ENCODE data around the gene DGKH.
"Not testable (repeated sequence)": the region's sequence is repeated elsewhere in the genome, so short reads cannot be mapped to it uniquely, and the experiment has no call there.

DGKH gene

DNA sequence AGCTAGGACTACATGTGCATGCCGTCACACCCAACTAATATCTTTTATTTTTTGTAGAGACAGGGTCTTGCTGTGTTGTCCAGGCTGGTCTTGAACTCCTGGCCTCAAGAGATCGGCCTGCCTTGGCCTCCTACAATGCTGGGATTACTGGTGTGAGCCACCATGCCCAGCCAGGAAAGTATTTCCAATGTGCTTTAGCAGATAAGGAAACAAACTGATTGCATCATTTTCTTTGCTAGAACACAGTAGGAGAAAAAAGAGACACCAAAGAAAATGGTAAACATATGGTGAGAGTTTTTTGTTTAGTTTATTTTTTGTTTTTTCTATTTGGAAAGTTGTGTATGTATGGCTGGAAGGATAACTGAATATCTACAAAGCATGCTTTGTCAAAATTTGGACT is 176.6 kb downstream of the DGKH start:
- DNase-seq (ENCODE audit: low read depth in 3 of 3) = no peak

DNA sequence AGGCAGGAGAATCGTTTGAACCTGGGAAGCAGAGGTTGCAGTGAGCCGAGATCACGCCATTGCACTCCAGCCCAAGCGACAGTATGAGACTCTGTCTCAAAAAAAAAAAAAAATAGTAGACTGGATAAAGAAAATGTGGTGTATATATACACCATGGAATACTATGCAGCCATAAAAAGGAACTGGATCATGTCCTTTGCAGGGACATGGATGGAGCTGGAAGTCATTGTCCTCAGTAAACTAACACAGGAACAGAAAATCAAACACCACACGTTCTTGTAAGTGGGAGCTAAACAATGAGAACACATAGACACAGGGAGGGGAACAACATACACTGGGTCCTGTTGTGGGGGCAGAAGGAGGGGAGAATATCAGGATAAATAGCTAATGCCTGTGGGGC is 178.3 kb downstream of the DGKH start:
- DNase-seq (ENCODE audit: low read depth in 3 of 3) = not testable (repeated sequence)

DNA sequence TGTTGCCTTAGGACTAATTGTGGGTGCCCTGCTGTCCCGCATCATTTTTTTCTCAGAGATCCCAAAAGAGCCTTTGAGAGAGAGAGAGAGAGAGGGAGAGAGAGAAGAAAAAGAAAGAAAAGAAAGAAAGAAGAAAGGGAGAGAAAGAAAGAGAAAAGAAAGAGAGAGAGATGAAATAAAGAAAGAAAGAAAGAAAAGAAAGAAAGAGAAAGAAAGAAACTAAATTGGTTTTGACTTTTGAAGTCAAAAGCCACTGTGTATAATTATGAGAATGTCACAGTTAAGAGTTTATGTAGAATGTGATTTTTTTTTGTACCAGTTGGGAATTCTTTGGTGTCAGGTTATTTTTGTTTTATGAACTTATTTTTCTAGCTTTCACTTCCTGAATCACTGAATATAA is 180.1 kb downstream of the DGKH start:
- no peak for DNase-seq (ENCODE audit: low read depth in 3 of 3)

DNA sequence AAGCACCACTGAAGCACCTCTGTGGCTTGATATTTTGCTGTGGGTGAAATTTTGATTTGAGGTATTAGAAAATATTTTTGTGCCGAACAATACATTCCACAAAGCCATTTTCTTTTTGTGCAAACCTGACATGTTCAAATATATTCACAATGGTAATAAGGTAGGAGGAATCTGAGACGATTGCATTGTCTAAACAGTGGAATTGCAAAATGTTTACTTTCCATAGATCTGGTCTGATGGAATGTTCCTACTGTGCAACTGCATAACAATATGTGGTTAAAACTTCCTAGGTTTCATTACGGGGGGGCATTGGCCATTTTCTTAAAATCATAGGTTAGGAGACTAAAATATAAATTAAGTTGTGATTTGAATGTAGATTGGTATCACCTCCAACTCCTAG is 180.8 kb downstream of the DGKH start:
- no peak for DNase-seq (ENCODE audit: low read depth in 3 of 3)

DNA sequence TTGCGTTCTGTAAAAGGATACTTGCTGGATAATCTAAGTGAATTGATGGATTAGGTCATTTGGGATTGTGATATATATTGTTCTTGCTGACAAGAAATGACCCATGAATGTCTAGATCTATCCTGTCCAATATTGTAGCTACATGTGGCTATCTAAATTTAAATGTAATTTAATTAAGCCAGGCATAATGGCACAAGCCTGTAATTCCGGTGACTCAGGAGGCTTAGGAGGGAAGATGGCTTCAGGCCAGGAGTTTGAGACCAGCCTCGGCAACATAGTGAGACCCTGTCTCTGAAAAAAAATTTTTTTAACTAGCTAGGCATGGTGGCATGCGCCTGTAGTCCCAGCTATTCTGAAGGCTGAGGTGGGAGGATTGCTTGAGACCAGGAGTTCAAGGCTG is 184.2 kb downstream of the DGKH start:
- no peak for DNase-seq (ENCODE audit: low read depth in 3 of 3)

DNA sequence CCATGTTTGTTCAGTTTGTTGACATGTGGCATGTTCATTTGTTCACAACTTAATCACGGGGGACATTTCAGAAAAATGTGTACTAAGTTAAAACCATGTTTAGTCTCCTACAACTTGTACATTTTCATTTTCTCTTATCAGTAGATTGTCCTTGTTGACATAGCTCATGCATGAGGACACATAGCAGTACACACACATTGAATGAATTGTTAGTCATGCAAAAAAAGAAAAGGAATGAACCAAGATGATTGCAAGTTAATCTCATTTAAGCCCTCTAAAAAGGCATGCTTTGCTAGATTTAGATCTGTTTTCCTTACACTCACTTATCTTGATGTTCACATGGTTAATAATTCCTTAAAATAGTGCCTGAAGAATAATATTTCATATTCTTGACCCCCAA is 185.3 kb downstream of the DGKH start:
- no peak for DNase-seq (ENCODE audit: low read depth in 3 of 3)

DNA sequence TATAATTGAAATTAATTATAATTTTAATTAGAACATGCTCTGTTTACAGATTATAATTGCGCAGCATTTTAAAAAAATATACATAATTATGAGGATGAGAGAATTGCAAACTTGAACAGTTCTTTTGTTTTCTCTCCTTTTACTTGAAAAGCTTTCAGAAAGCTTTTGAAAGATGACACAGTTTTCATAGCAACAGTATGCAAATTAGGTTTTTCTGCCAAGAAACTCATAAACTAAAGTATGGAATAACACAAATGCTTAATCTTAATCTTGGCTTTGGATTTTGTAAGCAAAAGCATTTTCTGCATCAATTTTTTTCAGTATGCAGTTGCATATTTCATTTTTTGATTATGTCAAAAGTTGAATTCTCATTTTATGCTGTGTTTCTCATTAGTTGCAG is 190.7 kb downstream of the DGKH start:
- no peak for DNase-seq (ENCODE audit: low read depth in 3 of 3)

DNA sequence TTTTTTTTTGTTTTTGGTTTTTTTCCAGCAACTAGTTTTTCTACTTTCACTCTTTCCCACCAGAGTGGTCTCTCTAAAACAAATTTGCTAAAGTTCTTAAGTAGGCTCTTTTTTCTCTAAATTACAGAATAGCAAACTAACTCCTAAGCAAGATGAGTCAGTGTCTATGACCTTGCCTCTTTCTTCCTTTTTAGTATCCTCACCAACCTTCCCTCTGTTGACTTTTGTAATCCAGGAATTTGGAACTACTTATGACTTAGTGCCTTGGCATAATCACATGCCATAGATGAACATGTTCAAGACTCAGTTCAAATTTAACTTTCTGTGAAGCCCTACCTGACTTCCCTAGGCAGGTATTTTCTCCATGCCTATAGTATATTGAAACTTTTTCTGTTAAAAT is 191.2 kb downstream of the DGKH start:
- no peak for DNase-seq (ENCODE audit: low read depth in 3 of 3)

DNA sequence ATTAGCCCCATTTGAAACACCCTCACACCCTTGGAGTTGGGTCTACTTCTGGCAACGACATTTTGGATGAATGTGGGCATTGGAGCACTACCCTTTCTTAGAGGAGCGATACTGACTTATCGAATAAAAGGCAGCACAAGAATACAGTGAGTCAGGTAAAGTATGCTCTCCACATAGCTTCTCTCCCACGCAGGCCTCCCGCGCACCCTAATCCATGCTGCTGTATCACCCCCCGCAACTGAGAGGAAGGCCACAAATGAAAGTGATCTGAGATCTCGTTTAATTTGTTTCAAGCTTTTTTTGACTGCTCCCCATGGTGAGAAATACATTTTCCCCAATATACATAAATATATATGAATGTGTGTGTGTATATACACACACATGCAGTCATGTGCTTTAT is 198.1 kb downstream of the DGKH start:
- no peak for DNase-seq (ENCODE audit: low read depth in 3 of 3)

DNA sequence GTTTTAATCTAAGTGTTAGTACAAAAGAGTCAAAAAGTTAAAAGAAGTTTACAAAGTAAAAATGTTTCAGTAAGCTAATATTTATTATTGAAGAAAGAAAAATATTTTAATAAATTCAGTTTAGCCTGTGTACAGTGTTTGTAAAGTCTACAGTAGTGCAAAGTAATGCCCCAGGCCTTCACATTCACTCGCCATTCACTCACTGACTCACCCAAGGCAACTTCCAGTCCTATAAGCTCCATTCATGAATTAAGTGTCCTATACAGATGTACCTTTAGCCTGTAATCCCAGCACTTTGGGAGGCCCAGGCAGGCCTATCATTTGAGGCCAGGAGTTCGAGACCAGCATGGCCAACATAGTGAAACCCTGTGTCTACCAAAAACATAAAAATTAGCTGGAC is 199.4 kb downstream of the DGKH start:
- no peak for DNase-seq (ENCODE audit: low read depth in 3 of 3)

DNA sequence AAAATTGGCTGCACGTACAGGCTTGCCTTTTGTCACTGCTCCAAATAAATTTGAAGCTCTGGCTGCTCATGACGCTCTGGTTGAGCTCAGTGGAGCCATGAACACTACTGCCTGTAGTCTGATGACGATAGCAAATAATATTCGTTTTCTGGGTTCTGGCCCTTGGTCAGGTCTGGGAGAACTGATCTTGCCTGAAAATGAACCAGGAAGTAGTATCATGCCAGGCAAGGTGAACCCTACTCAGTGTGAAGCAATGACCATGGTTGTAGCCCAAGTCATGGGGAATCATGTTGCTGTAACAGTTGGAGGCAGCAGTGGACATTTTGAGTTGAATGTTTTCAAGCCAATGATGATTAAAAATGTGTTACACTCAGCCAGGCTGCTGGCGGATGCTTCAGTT is 207.4 kb downstream of the DGKH start:
- no peak for DNase-seq (ENCODE audit: low read depth in 3 of 3)

DNA sequence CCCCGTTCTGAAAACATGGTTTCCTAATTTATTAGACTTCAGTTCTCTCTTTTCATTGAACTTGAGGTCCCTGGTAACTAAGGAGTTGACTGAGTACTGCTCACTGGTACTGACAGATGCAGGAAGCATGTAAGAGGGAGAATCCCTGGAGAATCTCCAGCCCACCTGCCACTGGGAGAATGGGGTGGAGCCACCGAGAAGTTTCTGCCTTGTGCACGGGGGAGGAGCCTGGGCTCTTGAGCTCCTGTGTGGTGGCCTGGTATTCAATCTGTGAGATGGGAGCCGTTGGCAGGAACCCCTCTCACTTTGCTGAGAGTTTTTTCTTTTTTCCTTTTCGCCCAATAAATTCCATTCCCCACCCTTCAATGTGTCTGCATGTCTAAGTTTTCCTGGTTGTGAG is 210.3 kb downstream of the DGKH start:
- no peak for DNase-seq (ENCODE audit: low read depth in 3 of 3)

DNA sequence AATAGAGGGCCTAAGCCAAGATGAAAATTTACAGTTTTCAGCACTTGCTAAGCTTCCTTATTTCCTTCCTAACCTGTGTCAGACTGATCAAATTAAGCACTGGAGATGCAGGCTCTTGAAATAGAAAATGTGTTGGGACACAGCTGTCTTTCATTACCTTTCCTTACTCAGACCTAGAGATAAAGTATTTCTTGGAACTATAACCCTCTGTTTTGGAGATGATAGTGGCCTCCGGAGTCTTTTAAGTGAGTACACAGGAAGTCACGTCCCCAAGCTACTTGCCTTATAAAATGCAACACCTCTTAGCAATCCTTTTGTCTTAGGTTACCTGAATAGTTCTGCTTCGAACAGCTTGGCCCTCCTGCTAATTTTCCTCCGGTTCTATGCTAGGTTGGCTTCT is 211.1 kb downstream of the DGKH start:
- no peak for DNase-seq (ENCODE audit: low read depth in 3 of 3)

DNA sequence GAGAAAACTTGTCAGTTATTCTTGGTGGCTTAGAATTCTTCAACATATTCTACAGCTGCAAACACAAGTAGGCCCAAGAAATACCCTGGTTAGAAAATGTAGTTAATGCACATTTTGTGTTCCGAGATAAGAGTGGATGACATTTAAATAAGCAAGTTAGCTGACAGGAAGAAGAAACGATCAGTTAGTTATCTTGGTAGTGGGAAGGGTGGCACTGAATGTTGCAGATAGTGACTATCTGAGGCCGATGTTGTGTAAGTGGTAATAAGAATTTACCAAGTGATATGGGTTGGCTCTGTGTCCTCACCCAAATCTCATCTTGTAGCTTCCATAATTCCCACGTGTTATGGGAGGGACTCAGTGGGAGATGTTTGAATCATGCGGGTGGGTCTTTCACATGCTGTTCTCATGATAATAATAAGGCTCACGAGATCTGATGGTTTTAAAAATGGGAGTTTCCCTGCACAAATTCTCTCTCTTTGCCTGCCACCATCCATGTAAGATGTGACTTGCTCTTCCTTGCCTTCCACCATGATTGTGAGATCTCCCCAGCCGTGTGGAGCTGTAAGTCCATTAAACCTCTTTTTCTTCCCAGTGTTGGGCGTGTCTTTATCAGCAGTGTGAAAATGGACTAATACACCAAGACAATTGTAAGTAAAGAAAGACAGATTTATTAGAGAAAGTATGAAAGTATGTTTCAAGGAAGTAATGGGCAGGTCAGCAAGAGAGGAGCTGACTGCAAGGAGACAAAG is 212.6 kb downstream of the DGKH start:
- no peak for DNase-seq (ENCODE audit: low read depth in 3 of 3)

DNA sequence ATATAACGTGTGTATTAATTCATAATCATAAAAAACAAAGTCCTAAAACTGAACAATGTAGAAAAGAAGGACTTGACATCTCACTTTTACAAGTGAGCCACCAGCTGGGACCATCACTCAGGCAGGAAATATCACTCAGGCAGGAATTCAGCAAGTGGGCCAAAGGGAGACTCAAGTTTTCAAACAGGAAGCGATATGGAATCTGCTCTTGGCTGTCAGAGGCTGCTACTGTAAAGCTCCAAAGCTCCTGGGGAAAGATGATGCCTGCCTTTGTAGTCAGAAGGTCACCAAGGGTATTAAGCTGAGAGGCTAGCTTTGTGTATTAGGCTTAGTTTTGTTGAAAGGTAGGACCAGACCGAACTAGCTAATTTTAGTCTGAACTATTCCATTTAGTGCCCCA is 218.0 kb downstream of the DGKH start:
- no peak for DNase-seq (ENCODE audit: low read depth in 3 of 3)

DNA sequence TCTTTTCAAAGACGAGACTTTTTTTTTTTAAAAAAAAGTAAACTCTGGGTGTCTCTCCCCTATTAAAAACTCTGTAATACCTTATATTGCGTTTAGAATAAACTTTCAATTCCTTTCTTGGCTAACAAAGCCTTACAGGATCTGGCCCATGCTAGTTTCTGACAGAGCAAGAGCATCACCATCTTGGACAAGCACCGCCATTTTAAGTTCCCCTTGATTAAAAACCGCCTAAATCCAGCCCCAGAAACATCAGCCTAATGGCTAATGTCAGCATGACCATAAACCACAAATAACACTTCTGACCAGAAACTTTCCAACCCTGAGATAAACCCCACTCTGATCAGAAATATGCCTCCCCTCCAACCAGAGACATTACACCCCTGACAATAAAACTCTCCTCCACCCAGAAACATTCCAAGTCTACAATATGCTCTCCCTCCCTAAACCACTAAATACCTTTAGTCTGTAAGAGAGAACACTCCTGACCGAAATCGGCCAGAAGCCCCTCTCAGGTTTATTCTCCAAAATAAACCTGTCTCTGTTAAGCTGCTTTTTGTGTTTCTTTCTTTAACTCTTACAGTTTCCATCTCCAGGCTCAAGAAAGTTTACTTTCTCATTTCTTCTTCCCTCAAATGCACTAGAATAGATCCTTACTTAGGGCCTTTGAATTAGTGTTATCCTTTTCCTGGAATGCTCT is 221.9 kb downstream of the DGKH start:
- no peak for DNase-seq (ENCODE audit: low read depth in 3 of 3)

DNA sequence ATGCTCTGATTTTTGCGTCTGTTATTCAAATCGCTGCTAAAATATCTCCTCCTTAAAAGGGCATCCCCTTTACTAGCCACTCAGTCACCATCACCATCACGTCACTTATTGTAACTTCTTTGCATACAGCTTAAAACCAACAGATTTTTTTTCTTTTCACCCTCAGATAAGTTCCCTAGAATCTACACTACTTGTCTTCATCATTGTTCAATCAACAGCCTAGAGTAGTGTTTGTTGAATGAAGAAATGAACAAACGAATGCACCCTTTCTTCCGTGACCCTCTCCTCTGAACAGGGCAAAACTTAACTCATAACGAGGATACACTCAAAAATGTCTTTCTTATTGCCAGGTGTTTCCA is 222.4 kb downstream of the DGKH start:
- no peak for DNase-seq (ENCODE audit: low read depth in 3 of 3)

DNA sequence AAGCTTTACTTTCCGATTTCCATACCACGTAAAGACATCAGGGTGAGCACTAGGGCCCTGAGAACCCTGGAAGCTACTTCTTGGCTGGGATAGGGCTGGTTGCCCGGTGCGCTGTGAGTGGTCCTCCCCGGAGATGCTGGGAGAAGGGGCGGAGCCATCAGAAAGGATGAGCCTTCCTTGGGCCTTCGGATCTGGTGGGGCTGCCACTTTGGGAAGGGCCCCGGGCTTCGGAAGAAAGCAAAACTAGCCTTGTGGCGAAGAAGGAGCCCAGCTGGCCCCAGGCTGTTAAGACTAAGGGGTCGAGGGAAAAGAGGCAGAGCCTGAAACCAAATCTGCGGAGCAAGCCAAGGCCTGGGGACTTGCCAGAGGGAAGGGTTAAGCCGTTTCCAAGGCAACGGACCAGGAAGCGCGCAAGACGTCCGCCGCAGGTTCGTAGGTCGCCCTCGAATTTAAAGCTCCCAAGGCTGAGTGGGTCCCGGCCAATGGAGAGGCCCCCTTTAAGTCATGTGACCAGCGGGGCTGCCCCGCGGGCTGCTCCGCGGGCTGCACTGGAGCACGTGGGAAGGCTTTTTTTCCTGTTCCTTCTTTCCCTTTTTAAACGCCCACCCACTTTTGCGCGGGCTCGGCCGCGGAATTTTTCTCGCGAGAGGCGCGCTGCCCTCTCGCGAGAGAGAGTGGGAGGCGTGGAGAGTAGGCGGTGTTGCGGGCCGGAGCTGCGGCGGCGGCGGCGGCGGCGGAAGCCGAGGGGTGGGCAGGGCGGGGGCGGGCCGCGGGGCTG is 223.1 kb downstream of the DGKH start:
- DNase-seq (ENCODE audit: low read depth in 3 of 3) = peak; percentile 84 to 93 (median 86)

DNA sequence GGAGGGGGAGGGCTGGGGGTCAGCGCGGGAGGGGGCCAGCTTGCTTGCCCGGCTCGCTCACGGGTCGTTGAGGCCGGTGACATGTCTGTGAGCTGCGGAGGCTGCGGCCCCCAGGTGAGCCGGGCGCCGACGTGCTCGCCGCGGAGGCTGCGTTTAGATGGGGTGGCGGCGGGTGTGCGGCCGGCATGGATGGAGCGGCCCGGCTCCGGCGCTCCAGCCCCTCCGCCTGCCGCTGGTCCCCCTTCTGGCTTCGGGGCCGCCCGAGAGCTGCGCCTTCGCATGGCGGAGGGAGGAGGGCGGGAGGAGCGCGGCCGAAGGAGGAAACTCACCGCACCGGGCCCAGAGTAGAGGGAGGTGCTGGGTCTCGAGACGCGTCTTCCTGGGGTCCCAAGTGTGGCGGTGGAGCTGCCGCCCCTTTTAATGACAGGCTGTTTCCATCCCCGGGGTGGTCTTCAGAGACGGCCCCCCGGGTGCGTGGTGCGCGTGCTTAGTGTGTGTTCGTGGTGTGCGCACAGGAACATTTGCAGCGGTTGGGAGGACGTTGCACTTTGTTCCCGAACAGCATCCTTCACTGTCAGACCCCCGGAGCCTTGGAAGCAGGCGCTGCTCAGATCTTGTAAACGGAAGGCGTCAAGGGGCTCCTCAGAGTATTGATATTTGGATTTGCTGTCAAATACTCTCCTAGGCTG is 223.8 kb downstream of the DGKH start, which contains the start of gene AKAP11:
Gene AKAP11, plus strand, starts transcription at position 38 of the 689 bp plus-strand sequence. CDS start 14,197 bp downstream, outside the sequence.
- DNase-seq (ENCODE audit: low read depth in 3 of 3) = peak in 2 of 3 experiments; percentile 11 to 47

DNA sequence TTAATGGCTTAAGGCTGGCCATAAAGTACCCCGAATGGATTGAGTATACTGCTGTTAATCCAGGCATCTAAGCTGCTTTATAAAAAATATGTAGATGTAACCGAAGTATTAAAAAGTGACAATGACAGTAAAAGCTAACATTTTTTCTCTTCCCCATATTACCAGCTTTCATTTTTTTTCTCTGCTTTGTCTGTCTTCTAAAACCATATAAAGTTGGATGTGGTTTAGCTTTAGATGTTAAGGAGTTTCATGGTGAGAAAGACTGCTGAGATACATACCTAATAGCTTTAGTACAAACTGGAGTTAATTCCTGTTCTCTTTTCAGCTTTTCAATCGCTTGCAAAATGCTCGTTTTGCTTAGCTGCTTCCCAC is 224.3 kb downstream of the DGKH start:
- DNase-seq (ENCODE audit: low read depth in 3 of 3) = no peak

DNA sequence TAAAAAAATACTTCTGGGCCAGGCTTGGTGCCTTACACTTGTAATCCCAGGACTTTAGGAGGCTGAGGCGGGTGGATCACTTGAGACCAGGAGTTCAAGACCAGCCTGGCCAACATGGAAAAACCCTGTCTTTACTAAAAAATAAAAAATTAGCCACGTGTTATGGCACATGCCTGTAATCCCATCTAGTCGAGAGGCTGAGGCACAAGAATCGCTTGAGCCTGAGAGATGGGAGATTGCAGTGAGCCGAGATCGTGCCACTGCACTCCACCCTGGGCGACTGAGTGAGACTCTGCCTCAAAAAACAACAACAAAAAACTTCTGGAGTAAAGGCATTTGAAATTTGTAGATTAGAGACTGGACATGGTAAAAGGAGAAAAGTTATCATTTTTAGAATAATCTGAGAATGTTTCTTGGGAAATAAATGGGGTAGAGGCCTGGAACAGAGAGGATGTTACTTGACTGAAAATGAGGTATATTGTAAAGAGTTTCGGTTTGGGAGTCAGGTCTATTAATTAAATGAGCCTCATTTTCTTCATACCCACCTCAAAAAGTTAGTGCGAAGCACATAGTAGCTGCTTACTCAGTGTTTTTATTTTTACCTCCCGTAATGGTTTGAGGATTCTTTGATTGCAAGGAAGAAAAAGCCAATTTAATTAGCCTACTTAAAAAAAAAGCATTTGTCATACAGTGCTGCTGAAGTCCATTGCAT is 226.1 kb downstream of the DGKH start:
- no peak for DNase-seq (ENCODE audit: low read depth in 3 of 3)

DNA sequence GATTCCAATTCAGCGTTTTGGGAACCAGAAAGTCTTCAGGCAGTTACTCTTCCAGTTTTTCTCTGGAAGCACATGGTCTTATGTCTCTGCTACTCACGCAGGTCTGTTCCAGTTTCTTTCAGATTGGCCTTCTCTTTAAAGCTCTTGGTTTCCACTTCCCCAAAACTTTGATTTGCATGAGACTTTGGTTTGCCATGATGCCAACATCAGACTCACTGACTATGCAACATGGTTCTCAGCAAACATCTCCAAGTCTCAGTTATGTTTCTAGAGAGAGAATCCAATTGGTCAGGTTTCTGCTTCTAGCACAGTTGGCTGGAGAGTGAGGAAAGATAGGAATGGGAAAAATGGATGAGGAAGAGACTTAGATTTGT is 226.6 kb downstream of the DGKH start:
- no peak for DNase-seq (ENCODE audit: low read depth in 3 of 3)
